Uterus (tissue), 4 donors: Measurements from ENCODE around the gene STAM2. TPM values are rescaled to one million over a fixed set of nuclear protein-coding genes. Genes with fewer than 3 reads are reported as not detected.
"Not testable (repeated sequence)": the region's sequence is repeated elsewhere in the genome, so short reads cannot be mapped to it uniquely, and the experiment has no call there.

ENCODE experiments used
- DNase-seq, 2 donors: peaks; one replicate each; pipeline ENCODE4 v3.0.0-alpha.2; 2019 to 2020
- H3K27ac ChIP-seq, 2 donors: fragments of 200-600 bp; sonication (generic); 1 replicate in 1 of 2; 2 replicates in 1 of 2; pipeline ENCODE4 v1.5.1; 2016 to 2018
- H3K27me3 ChIP-seq, 2 donors: fragments of 200-600 bp; sonication (generic); one replicate each; pipeline ENCODE4 v1.5.1; 2018 to 2019; ENCODE audit warnings: control low read depth in 1 of 2
- H3K36me3 ChIP-seq, 2 donors: fragments of 200-600 bp; sonication (generic); one replicate each; pipeline ENCODE4 v1.5.1; 2019; ENCODE audit warnings: control low read depth in 1 of 2
- H3K4me1 ChIP-seq, 2 donors: fragments of 200-600 bp; sonication (generic); one replicate each; pipeline ENCODE4 v1.5.1; 2018 to 2019; ENCODE audit warnings: control low read depth in 1 of 2
- H3K4me3 ChIP-seq, 2 donors: fragments of 200-600 bp; sonication (generic); 1 replicate in 1 of 2; 2 replicates in 1 of 2; pipeline ENCODE4 v1.5.1; 2018 to 2019; ENCODE audit warnings: mild to moderate bottlenecking in 1 of 2
- H3K9me3 ChIP-seq, 2 donors: fragments of 200-600 bp; sonication (generic); one replicate each; pipeline ENCODE4 v1.5.1; 2019; ENCODE audit warnings: control low read depth in 1 of 2
- CTCF ChIP-seq, 4 experiments: fragments of 200-600 bp in 2 of 4; fragments of 450-650 bp in 2 of 4; sonication (generic) in 2 of 4; IDR thresholded peaks; one replicate each; pipeline ENCODE4 v1.5.1; 2016 to 2019; ENCODE audit warnings: antibody characterized with exemption in 4 of 4, mild to moderate bottlenecking in 2 of 4, moderate library complexity in 1 of 4
- POLR2A ChIP-seq, 2 donors: fragments of 450-650 bp; IDR thresholded peaks; one replicate each; pipeline ENCODE4 v1.6.1; 2016; ENCODE audit warnings: antibody characterized with exemption in 2 of 2, mild to moderate bottlenecking in 1 of 2, moderate library complexity in 1 of 2
- intact Hi-C: fragments of 100-400 bp; cut with DNase I; formaldehyde crosslinking; loops from one replicate; pipeline ENCODE4 v1.15.1; 2023; ENCODE audit warnings: low total_unique reads
- total RNA-seq, 4 donors: library from RNA; depleted of rRNA in 3 of 4; stranded (reverse); fragments of >200 nt in 3 of 4; gene quantifications; one replicate each; pipeline versions ENCODE4 v1.1.0 to v1.2.4, GENCODE V29; 2014 to 2023
- donor health status: DM: yes; HTN: yes; CAD: no.

The STAM2 gene
- total RNA-seq, 4 donors from 2014 or later = 30.0 to 83.0 (median 55.4) TPM

DNA sequence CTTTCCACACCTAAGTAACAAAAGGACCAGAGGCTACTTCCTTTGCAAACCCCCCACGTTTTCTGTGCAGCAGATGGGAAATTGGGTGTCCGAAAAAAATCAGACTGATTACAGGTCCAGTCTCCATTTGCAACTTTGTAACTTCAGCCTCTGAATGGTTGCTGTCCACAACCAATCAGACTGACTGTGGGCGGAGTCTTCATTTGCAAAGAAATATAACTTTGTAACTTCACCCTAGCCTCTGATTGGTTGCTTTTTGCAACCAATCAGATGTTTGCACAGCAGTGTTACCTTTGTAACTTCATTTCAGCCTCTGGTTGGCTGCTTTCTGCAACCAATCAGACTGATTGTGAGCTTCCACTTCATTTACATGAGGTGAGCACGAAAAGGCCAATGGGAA, 48.9 kb downstream of the STAM2 start:
- intact Hi-C loops = no loop called here
- Histone ChIP-seq H3K4me1 (no peaks in the 10 kb centered on the region), H3K27me3 (no peaks in the 10 kb centered on the region), H3K27ac (no peak overlapping the region), H3K9me3 (no peaks in the 10 kb centered on the region), H3K36me3 (no peaks in the 10 kb centered on the region), H3K4me3 (no peak overlapping the region)
- TF ChIP-seq POLR2A (IDR thresholded peaks at IDR 0.05) (no peak), CTCF (IDR thresholded peaks at IDR 0.05) (no peak)
- no peak for DNase-seq

DNA sequence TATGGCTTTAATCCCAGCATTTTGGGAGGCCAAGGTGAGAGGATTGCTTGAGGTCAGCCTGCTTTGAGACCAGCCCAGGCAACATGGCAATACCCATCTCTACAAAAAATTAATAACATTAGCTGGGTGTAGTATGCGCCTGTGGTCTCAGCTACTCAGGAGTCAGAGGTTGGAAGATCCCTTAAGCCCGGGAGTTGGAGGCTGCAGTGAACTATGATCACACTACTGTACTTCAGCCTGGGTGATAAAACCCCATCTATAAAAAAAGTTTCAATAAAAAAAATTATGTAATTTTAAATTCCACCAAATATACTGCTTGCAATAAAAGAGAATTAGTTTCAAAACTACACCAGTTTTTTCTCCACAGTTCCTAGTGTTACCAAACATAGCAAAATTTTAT, 53.4 kb downstream of the STAM2 start:
- Histone ChIP-seq H3K36me3 (no peaks in the 10 kb centered on the region), H3K9me3 (no peaks in the 10 kb centered on the region), H3K27me3 (no peaks in the 10 kb centered on the region), H3K4me1 (no peaks in the 10 kb centered on the region), H3K27ac (no peak overlapping the region), H3K4me3 (no peak overlapping the region)
- DNase-seq = no peak
- no peak for TF ChIP-seq CTCF (IDR thresholded peaks at IDR 0.05)
- no peak for TF ChIP-seq POLR2A (IDR thresholded peaks at IDR 0.05)
- intact Hi-C loops = no loop called here

DNA sequence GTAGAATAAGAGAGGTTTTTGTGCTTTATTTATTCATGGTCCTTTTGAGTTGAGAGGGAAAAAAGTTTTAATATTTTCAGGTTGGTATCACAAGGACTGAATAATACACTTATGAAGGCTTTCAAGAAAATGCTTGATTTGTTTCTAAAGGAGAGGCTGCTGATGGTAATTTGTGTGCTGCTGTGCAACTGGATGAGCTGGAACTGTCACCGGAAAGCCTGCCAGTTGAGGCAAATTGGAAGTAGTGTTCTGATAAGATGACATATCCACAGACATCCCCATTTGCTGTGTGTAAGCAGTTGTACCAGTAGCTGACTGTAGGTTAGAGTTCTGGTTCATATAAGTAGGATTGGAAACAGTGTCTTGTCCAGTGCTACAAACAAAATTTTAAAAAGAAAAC, 55.1 kb downstream of the STAM2 start:
- Histone ChIP-seq H3K9me3 (no peaks in the 10 kb centered on the region), H3K4me3 (no peak overlapping the region), H3K36me3 (no peaks in the 10 kb centered on the region), H3K27me3 (no peaks in the 10 kb centered on the region), H3K4me1 (no peaks in the 10 kb centered on the region), H3K27ac (no peak overlapping the region)
- TF ChIP-seq POLR2A (IDR thresholded peaks at IDR 0.05) (no peak), CTCF (IDR thresholded peaks at IDR 0.05) (no peak)
- intact Hi-C loops = no loop called here
- DNase-seq = no peak

DNA sequence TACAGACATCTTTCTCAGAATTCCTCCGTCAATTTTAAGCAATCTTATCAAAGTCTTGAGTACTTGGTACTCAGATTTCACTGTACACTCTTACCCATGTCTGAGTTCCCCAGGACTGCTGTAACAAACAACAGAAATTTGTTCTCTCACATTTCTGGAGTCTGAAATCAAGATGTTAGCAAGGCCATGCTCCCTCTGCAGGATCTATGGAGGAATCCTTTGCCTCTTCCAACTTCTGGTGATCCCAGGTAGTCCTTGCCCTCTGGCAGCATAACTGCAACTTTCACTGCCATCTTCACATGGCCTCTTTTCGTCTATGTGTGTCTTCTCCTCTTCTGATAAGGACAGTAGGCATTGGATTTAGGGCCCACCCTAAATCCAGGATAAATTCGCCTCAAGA, 59.6 kb downstream of the STAM2 start:
- intact Hi-C loops = no loop called here
- Histone ChIP-seq H3K4me1 (no peaks in the 10 kb centered on the region), H3K36me3 (no peaks in the 10 kb centered on the region), H3K4me3 (no peak overlapping the region), H3K27ac (no peak overlapping the region), H3K9me3 (no peaks in the 10 kb centered on the region), H3K27me3 (no peaks in the 10 kb centered on the region)
- no peak for TF ChIP-seq POLR2A (IDR thresholded peaks at IDR 0.05)
- TF ChIP-seq CTCF (IDR thresholded peaks at IDR 0.05) = no peak
- no peak for DNase-seq

DNA sequence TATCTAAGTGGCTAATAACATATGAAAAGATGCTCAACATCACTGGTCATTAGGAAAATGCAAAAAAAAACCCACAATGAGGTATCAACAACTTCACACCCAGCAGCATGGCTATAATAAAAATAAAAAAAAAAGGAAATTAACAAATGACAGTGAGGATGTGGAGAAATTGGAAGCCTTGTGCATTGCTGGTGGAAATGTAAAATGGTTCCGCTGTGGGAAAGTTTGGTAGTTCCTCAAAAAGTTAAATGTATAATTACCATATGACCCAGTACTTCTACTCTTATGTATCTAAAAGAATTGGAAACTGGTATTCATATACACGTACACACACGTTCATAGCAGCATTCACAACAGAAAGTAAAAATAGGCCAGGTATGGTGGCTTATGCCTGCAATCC, 61.2 kb downstream of the STAM2 start:
- no peaks in the 10 kb centered on the region for H3K4me1 ChIP-seq
- no peak overlapping the region for H3K4me3 ChIP-seq
- no peak for TF ChIP-seq POLR2A (IDR thresholded peaks at IDR 0.05)
- no peak for TF ChIP-seq CTCF (IDR thresholded peaks at IDR 0.05)
- no peaks in the 10 kb centered on the region for H3K27me3 ChIP-seq
- DNase-seq = no peak
- H3K27ac ChIP-seq = no peak overlapping the region
- intact Hi-C loops = no loop called here
- H3K36me3 ChIP-seq = no peaks in the 10 kb centered on the region
- no peaks in the 10 kb centered on the region for H3K9me3 ChIP-seq

DNA sequence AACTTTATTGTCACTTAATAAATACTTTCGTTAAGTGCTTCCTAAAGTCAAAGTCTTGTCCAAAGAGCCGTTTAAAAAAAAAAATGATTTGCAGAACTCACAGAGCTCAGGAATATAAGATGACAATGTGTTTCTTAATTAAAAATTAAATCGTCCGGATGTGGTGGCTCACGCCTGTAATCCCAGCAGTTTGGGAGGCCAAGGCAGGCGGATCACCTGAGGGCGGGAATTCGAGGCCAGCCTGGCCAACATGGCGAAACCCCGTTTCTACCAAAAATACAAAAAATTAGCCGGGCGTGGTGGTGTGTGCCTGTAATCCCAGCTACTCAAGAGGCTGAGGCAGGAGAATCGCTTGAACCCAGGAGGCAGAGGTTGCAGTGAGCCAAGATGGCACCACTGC, 68.4 kb downstream of the STAM2 start:
- H3K27ac ChIP-seq, H3K9me3 ChIP-seq, DNase-seq, H3K27me3 ChIP-seq, H3K4me3 ChIP-seq, H3K36me3 ChIP-seq, intact Hi-C loops, H3K4me1 ChIP-seq: not testable (repeated sequence)
